Nucleus accumbens (tissue), 56 donors: ENCODE measurements around the gene LRRC31.

Experiments
- DNase-seq, 56 donors: peaks; one replicate each; lab custom pipeline; 2025; lab: John Stamatoyannopoulos, UW

LRRC31 gene

DNA sequence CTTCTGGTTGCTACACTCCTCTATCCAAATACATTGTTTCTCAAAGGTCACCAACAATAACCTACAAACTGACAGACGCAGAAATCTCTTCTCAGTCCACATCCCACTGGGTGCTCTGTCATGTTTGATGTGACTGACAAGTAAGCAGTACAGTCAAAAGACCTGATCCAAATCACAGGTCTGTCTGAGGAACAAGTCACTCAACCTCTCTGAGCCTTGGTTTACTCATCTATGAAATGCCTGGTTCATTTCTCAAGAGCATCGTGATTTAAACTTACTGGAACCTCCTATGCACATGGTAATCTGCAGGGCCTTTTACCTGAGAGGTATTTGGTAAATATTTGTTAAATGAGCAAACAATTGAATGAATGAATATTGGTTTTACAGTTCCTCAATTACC lies 5.5 kb downstream of the LRRC31 start:
- no peak for DNase-seq

- DNase-seq: peak in 47 of 56 donors; percentile 2 to 84 (median 40)
Observed at GRCh38 chr3:169863458-169863899, 6.3 kb downstream of the LRRC31 start.

DNA sequence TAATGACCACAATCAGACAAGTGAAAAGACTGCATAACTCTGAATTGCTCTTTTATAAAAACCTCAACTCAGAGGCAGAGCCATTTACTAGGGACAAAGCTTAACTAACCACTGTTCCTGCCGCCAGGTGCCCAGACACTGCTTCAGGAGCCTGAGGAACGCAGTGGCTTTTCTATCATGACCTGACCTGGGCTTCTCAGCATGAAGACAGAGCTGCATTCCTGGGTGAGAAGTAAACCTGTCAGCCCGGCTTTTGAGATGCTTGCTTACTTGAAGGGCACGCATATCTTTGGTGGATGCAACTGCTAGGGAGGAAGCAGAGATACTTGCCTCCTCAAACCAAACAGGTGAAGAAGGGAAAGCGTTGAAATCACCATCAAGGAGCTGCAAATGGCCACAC lies 7.9 kb downstream of the LRRC31 start:
- no peak for DNase-seq

GRCh38 chr3:169857811-169858210 lies 11.9 kb downstream of the LRRC31 start:
- no peak for DNase-seq

DNA sequence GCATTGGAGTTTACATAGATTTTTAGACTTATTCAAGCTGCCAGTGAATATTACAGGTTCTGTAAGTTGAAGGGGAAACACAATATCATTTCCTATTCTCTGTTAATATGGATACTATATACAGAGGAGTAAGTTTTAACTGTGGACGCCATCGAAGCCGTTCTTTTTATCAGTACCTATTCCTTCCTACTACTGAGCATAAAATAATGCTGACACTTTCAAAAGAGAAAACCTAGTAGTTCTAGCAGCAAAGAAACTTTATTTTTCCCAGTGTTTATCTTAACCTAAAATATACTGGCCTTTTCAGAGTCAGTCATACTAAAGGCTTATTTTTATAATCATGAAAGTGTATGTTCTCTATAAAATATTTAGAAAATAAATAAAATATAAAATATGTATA lies 14.2 kb downstream of the LRRC31 start:
- DNase-seq: no peak

- no peak for DNase-seq
Observed at GRCh38 chr3:169850618-169851017, 19.1 kb downstream of the LRRC31 start.

- DNase-seq: no peak
Observed at GRCh38 chr3:169848741-169849140, 21.0 kb downstream of the LRRC31 start.

- DNase-seq: no peak
Observed at GRCh38 chr3:169847896-169848295, 21.8 kb downstream of the LRRC31 start.

GRCh38 chr3:169846458-169847193 lies 23.1 kb downstream of the LRRC31 start:
- no peak for DNase-seq

DNA sequence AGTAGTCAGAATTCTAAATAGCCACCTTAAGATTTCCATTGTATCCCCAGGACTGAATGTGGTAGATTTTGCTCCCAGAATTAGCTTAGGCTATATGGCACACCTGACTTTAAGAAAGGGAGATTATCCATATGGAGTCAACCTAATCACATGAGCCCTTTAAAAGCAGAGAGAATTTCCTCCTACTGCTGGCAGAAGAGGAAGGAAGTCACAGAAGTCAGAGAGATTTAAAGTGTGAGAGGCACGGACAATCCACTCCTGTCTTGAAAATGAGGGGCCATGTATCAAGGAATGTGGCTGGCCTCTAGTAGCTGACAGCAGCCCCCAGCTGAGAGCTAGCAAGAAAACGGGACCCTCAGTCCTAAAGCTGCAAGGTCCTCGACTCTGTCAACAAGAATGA lies 26.8 kb downstream of the LRRC31 start:
- DNase-seq: no peak

DNA sequence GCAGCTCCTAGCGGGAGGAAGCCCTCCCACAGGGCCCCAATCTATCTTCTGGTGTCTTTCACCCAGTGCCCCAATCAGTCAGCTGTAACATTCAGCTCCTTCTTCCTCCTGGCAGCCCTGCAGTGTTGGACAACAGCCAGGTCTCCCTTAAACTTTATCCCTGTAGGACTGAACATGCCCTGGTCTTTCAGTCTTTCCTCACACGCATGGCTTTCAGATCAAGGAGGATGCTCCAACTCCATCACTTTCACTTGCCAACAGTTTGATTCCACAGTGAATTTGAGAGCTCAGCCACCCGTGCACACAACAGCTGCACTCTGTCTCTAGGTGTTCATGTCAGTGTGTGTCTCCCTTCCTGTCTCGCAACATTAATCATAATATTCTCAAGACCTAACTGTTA lies 28.6 kb downstream of the LRRC31 start:
- DNase-seq: no peak

- no peak for DNase-seq
Observed at GRCh38 chr3:169838511-169839030, 31.2 kb downstream of the LRRC31 start.

DNA sequence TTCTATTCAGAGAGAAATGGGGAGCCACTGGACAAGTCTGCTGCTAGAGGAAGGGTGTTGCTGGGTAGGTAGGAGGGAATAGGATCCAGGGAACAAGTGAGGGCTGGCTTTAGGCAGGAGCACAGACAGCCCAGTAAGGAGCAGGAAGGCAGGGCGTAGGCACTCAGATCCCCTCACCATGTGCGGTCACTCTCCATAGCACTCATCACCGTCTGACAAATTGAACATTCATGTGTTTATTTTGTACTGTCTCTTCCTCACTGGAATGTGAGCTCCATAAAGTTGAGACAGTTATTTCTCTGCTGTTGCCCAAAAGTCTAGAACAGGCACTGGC lies 32.8 kb downstream of the LRRC31 start:
- DNase-seq: no peak

DNA sequence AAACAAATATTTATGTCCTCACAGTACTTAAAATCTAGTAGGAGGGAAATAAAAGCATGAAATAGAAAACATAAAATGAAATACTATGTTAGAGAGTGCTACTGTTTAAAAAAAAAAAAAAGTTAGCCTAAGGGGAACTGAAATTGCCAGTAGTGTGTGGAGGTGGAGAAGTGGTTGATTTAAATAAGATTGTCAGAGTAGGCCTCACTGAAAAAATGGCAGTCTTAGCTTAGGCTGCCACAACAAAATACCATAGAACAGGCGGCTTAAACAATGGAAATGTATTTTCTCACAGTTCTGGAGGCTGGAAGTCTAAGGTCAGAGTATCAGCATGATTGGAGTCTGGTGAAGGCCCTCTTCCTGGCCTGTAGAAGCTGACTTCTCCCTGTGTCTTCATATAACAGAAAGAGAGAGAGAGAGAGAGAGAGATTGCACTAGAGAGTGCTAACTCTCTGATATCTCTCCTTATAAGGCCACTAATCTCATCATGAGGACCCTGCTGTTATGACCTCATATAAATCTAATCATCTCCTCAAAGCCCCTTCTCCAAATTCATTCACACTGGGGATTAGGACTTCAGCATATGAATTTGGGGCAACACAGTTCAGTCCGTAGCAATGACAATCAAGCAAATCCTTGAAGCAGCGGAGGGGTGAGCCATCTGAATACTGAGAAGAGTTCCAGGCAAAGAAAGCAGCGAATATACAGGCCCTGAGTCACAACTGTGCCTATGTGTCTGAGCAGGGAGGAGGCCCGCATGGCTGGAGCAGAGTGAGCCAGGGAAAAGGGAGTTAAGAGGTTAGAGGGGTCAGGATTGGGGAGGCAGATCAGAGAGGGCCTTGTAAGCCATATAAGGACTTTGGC lies 33.4 kb downstream of the LRRC31 start:
- no peak for DNase-seq

GRCh38 chr3:169835533-169835932 lies 34.2 kb downstream of the LRRC31 start:
- DNase-seq: no peak

DNA sequence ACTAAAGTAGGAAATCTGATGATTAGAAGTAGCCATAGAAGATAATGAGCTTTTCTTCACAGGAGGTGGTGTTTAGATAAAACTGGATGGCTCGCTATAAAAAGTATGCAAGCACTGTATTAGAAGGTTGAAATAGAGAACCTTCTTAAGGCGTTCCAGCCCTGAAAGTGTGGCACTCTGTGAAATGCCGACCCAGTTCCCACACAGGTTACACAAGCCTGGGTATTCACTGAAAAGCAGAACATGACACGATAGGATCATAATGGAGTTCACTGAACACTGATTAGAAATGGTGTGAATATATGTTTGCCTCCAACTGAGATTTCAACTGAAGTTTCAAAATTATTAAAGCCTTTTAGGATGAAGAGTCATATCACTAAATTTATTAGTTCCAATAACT lies 42.0 kb downstream of the LRRC31 start:
- DNase-seq: no peak

DNA sequence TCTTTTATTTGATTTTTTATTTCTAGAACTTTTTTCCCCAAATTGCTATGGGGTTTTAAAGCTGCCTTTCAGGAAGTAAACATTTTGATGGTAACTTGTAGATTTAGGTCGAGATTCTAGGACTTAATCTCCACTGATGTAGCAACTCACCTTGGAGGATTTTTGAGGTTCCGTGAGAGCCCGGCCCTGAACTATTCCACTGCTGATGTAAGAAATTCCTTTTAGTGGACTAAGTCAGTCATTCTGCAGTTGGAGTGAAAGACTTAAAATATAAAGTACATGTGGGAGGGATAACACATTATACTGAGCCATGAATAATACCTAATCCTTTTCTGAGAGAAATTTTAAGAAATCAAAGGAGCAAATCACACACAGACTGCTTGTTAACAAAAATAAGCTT lies 44.4 kb downstream of the LRRC31 start:
- no peak for DNase-seq

GRCh38 chr3:169822983-169823382 lies 46.8 kb downstream of the LRRC31 start:
- no peak for DNase-seq

DNA sequence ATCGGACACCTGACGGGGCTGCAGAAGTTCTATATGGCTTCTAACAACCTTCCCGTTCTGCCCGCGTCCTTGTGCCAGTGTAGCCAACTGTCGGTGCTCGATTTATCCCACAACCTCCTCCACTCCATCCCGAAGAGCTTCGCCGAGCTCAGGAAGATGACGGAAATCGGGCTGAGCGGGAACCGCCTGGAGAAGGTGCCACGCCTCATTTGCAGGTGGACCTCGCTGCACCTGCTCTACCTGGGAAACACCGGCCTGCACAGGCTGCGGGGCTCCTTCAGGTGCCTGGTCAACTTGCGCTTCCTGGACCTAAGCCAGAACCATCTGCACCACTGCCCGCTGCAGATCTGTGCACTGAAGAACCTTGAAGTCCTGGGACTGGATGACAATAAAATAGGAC lies 47.2 kb downstream of the LRRC31 start:
- DNase-seq: no peak

GRCh38 chr3:169822091-169822490 lies 47.6 kb downstream of the LRRC31 start:
- no peak for DNase-seq

DNA sequence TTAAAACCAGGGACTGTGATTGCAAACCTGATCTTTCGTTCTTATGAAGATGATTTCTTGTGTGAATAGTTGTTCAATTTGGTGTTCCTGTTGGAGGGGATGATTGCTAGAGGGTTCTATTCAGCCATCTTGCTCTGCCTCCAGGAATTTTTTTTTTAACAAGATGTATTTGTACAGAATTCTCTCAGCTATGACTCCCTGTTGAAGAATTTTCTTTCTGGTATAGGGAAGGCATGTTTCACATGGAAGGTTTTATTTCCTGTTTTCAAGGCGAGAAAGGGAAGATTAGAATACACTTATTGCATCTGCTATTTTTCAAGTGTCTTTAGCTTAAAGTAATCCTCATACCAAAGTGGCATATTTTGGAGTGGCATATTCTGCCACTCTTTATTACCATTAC lies 51.4 kb downstream of the LRRC31 start:
- DNase-seq: no peak
